Measurements from ENCODE around the gene NEO1.

DNA sequence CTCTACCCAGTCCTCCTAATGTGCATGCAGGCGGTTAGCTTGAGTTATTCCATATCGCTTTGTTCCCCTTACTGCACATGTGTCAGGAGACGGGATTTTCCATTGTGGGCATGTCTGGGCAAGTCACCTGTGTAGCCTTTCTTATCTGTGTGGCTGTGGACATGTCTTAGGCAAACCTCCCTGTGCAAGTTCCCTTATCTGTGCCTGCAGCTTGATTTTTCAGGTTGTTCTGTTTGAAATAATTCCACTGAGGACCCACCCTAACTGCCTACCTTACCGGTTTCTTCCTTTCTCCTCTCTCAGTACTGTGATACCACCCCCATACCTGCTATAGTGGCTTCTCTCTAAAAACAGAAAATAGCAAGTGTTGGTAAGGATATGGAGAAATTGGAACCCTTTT is 113.6 kb downstream of the NEO1 start:
- TF ChIP-seq ZFP41 (CRISPR knock-in tag; IDR thresholded peaks at IDR 0.05; ENCODE audit: borderline replicate concordance), result no peak
- TF ChIP-seq POLR2A (IDR thresholded peaks at IDR 0.05; ENCODE audit: insufficient read depth in 1 of 2, low read depth in 2 of 2, low read length in 2 of 2), result no peak
- no peak for TF ChIP-seq ZNF883 (CRISPR knock-in tag; IDR thresholded peaks at IDR 0.05; ENCODE audit: not compliant biosample characterization)
- TF ChIP-seq, protein P1, sequence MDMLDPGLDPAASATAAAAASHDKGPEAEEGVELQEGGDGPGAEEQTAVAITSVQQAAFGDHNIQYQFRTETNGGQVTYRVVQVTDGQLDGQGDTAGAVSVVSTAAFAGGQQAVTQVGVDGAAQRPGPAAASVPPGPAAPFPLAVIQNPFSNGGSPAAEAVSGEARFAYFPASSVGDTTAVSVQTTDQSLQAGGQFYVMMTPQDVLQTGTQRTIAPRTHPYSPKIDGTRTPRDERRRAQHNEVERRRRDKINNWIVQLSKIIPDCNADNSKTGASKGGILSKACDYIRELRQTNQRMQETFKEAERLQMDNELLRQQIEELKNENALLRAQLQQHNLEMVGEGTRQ (IDR thresholded peaks at IDR 0.05; ENCODE audit: low read depth, low read length), result no peak
- TF ChIP-seq, protein P1 (CRISPR knock-in tag; IDR thresholded peaks at IDR 0.05; ENCODE audit: borderline replicate concordance), result no peak
- TF ChIP-seq U2AF2 (IDR thresholded peaks at IDR 0.05; ENCODE audit: low read depth, low read length), result no peak
- TF ChIP-seq TBX3 (IDR thresholded peaks at IDR 0.05; ENCODE audit: borderline replicate concordance), result no peak
- TF ChIP-seq ARNT (IDR thresholded peaks at IDR 0.05), result no peak
- no peak for TF ChIP-seq PHF8 (CRISPR knock-in tag; IDR thresholded peaks at IDR 0.05)
- no peak for TF ChIP-seq CBX1 (IDR thresholded peaks at IDR 0.05; ENCODE audit: low read depth)
- TF ChIP-seq, protein P2, sequence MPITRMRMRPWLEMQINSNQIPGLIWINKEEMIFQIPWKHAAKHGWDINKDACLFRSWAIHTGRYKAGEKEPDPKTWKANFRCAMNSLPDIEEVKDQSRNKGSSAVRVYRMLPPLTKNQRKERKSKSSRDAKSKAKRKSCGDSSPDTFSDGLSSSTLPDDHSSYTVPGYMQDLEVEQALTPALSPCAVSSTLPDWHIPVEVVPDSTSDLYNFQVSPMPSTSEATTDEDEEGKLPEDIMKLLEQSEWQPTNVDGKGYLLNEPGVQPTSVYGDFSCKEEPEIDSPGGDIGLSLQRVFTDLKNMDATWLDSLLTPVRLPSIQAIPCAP (CRISPR knock-in tag; IDR thresholded peaks at IDR 0.05; ENCODE audit: low read depth), result no peak
- no peak for TF ChIP-seq ZNF10 (CRISPR knock-in tag; IDR thresholded peaks at IDR 0.05; ENCODE audit: borderline replicate concordance, low read depth)
